ENCODE measurements around the gene WNT4.

Gene WNT4

GRCh38 chr1:22111620-22112019 is 31.3 kb downstream of the WNT4 start:
- H3K36me3 ChIP-seq (ENCODE audit: control insufficient read depth in 1 of 2, insufficient read depth in 2 of 2, low read length in 2 of 2), result peaks cover 13 to 53% of the 10 kb centered on the region in 2 donors
- H3K27ac ChIP-seq (ENCODE audit: low read depth, low read length), result no peak overlapping the region
- no peak overlapping the region for H3K4me3 ChIP-seq (ENCODE audit: low read depth in 1 of 2, low read length in 2 of 2)
- no peak overlapping the region for H3K9ac ChIP-seq (ENCODE audit: low read depth in 1 of 2, low read length in 2 of 2)
- peaks cover 18 to 33% of the 10 kb centered on the region in 2 donors for H3K4me1 ChIP-seq (ENCODE audit: control insufficient read depth in 1 of 2, insufficient read depth in 2 of 2, low read length in 2 of 2)
- no peaks in the 10 kb centered on the region for H3K9me3 ChIP-seq (ENCODE audit: control insufficient read depth in 1 of 2, low read length in 2 of 2)
- H3K27me3 ChIP-seq (ENCODE audit: control insufficient read depth in 1 of 2, insufficient read depth in 2 of 2, low read length in 2 of 2), result no peaks in the 10 kb centered on the region

- Histone ChIP-seq H3K27me3 (ENCODE audit: control insufficient read depth in 1 of 2, insufficient read depth in 2 of 2, low read length in 2 of 2) (no peaks in the 10 kb centered on the region), H3K27ac (ENCODE audit: low read depth, low read length) (no peak overlapping the region), H3K36me3 (ENCODE audit: control insufficient read depth in 1 of 2, insufficient read depth in 2 of 2, low read length in 2 of 2) (peaks cover 13 to 55% of the 10 kb centered on the region in 2 donors), H3K4me3 (ENCODE audit: low read depth in 1 of 2, low read length in 2 of 2) (no peak overlapping the region), H3K9me3 (ENCODE audit: control insufficient read depth in 1 of 2, low read length in 2 of 2) (no peaks in the 10 kb centered on the region), H3K4me1 (ENCODE audit: control insufficient read depth in 1 of 2, insufficient read depth in 2 of 2, low read length in 2 of 2) (peaks cover 18 to 33% of the 10 kb centered on the region in 2 donors), H3K9ac (ENCODE audit: low read depth in 1 of 2, low read length in 2 of 2) (no peak overlapping the region)
Measured at GRCh38 chr1:22111115-22111514, 31.8 kb downstream of the WNT4 start.

- peaks cover 13 to 56% of the 10 kb centered on the region in 2 donors for H3K36me3 ChIP-seq (ENCODE audit: control insufficient read depth in 1 of 2, insufficient read depth in 2 of 2, low read length in 2 of 2)
- H3K9me3 ChIP-seq (ENCODE audit: control insufficient read depth in 1 of 2, low read length in 2 of 2), result no peaks in the 10 kb centered on the region
- no peaks in the 10 kb centered on the region for H3K27me3 ChIP-seq (ENCODE audit: control insufficient read depth in 1 of 2, insufficient read depth in 2 of 2, low read length in 2 of 2)
- no peak overlapping the region for H3K4me3 ChIP-seq (ENCODE audit: low read depth in 1 of 2, low read length in 2 of 2)
- peaks cover 13 to 27% of the 10 kb centered on the region in 2 donors for H3K4me1 ChIP-seq (ENCODE audit: control insufficient read depth in 1 of 2, insufficient read depth in 2 of 2, low read length in 2 of 2)
- H3K27ac ChIP-seq (ENCODE audit: low read depth, low read length), result no peak overlapping the region
- no peak overlapping the region for H3K9ac ChIP-seq (ENCODE audit: low read depth in 1 of 2, low read length in 2 of 2)
Measured at GRCh38 chr1:22110016-22110415, 32.9 kb downstream of the WNT4 start.

GRCh38 chr1:22108339-22109105 is 34.4 kb downstream of the WNT4 start:
- peaks cover 0 to 14% of the 10 kb centered on the region in 2 donors for H3K4me1 ChIP-seq (ENCODE audit: control insufficient read depth in 1 of 2, insufficient read depth in 2 of 2, low read length in 2 of 2)
- H3K9me3 ChIP-seq (ENCODE audit: control insufficient read depth in 1 of 2, low read length in 2 of 2), result no peaks in the 10 kb centered on the region
- H3K9ac ChIP-seq (ENCODE audit: low read depth in 1 of 2, low read length in 2 of 2), result no peak overlapping the region
- no peak overlapping the region for H3K4me3 ChIP-seq (ENCODE audit: low read depth in 1 of 2, low read length in 2 of 2)
- H3K36me3 ChIP-seq (ENCODE audit: control insufficient read depth in 1 of 2, insufficient read depth in 2 of 2, low read length in 2 of 2), result peaks cover 13 to 47% of the 10 kb centered on the region in 2 donors
- H3K27me3 ChIP-seq (ENCODE audit: control insufficient read depth in 1 of 2, insufficient read depth in 2 of 2, low read length in 2 of 2), result no peaks in the 10 kb centered on the region
- H3K27ac ChIP-seq (ENCODE audit: low read depth, low read length), result no peak overlapping the region

GRCh38 chr1:22107126-22107525 is 35.8 kb downstream of the WNT4 start:
- H3K4me3 ChIP-seq (ENCODE audit: low read depth in 1 of 2, low read length in 2 of 2), result no peak overlapping the region
- H3K9me3 ChIP-seq (ENCODE audit: control insufficient read depth in 1 of 2, low read length in 2 of 2), result no peaks in the 10 kb centered on the region
- no peak overlapping the region for H3K27ac ChIP-seq (ENCODE audit: low read depth, low read length)
- no peak overlapping the region for H3K9ac ChIP-seq (ENCODE audit: low read depth in 1 of 2, low read length in 2 of 2)
- peaks cover 0 to 14% of the 10 kb centered on the region in 2 donors for H3K4me1 ChIP-seq (ENCODE audit: control insufficient read depth in 1 of 2, insufficient read depth in 2 of 2, low read length in 2 of 2)
- H3K27me3 ChIP-seq (ENCODE audit: control insufficient read depth in 1 of 2, insufficient read depth in 2 of 2, low read length in 2 of 2), result no peaks in the 10 kb centered on the region
- peaks cover 13 to 36% of the 10 kb centered on the region in 2 donors for H3K36me3 ChIP-seq (ENCODE audit: control insufficient read depth in 1 of 2, insufficient read depth in 2 of 2, low read length in 2 of 2)

GRCh38 chr1:22105611-22106207 is 37.2 kb downstream of the WNT4 start:
- H3K4me1 ChIP-seq (ENCODE audit: control insufficient read depth in 1 of 2, insufficient read depth in 2 of 2, low read length in 2 of 2), result peaks cover 0 to 9% of the 10 kb centered on the region in 2 donors
- peaks cover 6 to 29% of the 10 kb centered on the region in 2 donors for H3K36me3 ChIP-seq (ENCODE audit: control insufficient read depth in 1 of 2, insufficient read depth in 2 of 2, low read length in 2 of 2)
- no peak overlapping the region for H3K27ac ChIP-seq (ENCODE audit: low read depth, low read length)

GRCh38 chr1:22104865-22105437 is 37.9 kb downstream of the WNT4 start:
- Histone ChIP-seq H3K4me3 (ENCODE audit: low read depth in 1 of 2, low read length in 2 of 2) (no peak overlapping the region), H3K27ac (ENCODE audit: low read depth, low read length) (no peak overlapping the region), H3K9me3 (ENCODE audit: control insufficient read depth in 1 of 2, low read length in 2 of 2) (no peaks in the 10 kb centered on the region), H3K27me3 (ENCODE audit: control insufficient read depth in 1 of 2, insufficient read depth in 2 of 2, low read length in 2 of 2) (no peaks in the 10 kb centered on the region), H3K4me1 (ENCODE audit: control insufficient read depth in 1 of 2, insufficient read depth in 2 of 2, low read length in 2 of 2) (peaks cover 0 to 9% of the 10 kb centered on the region in 2 donors), H3K36me3 (ENCODE audit: control insufficient read depth in 1 of 2, insufficient read depth in 2 of 2, low read length in 2 of 2) (peaks cover 6 to 35% of the 10 kb centered on the region in 2 donors), H3K9ac (ENCODE audit: low read depth in 1 of 2, low read length in 2 of 2) (no peak overlapping the region)

More at GRCh38 chr1:22105611-22106207, 37.2 kb downstream of the WNT4 start:
- H3K9ac ChIP-seq (ENCODE audit: low read depth in 1 of 2, low read length in 2 of 2), result no peak overlapping the region
- H3K4me3 ChIP-seq (ENCODE audit: low read depth in 1 of 2, low read length in 2 of 2), result no peak overlapping the region
- H3K27me3 ChIP-seq (ENCODE audit: control insufficient read depth in 1 of 2, insufficient read depth in 2 of 2, low read length in 2 of 2), result no peaks in the 10 kb centered on the region
- H3K9me3 ChIP-seq (ENCODE audit: control insufficient read depth in 1 of 2, low read length in 2 of 2), result no peaks in the 10 kb centered on the region

DNA sequence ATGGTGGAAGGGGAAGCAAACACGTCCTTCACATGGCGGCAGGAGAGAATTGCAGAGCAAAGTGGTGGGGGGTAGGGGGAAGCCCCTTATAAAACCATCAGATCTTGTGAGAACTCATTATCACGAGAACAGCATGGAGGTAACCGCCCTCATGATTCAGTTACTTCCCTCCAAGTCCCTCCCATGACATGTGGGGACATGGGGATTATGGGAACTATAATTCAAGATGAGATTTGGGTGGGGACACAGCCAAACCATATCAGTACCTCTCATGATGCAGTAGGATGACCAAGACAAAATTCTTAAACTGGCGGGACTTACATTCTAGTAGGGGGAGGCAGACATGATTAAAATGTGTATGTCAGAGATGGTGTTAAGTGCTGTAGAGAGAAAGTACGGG is 38.8 kb downstream of the WNT4 start:
- Histone ChIP-seq H3K4me3 (ENCODE audit: low read depth in 1 of 2, low read length in 2 of 2) (no peak overlapping the region), H3K4me1 (ENCODE audit: control insufficient read depth in 1 of 2, insufficient read depth in 2 of 2, low read length in 2 of 2) (peaks cover 0 to 7% of the 10 kb centered on the region in 2 donors), H3K9me3 (ENCODE audit: control insufficient read depth in 1 of 2, low read length in 2 of 2) (no peaks in the 10 kb centered on the region), H3K27me3 (ENCODE audit: control insufficient read depth in 1 of 2, insufficient read depth in 2 of 2, low read length in 2 of 2) (no peaks in the 10 kb centered on the region), H3K36me3 (ENCODE audit: control insufficient read depth in 1 of 2, insufficient read depth in 2 of 2, low read length in 2 of 2) (peaks cover 6 to 28% of the 10 kb centered on the region in 2 donors), H3K9ac (ENCODE audit: low read depth in 1 of 2, low read length in 2 of 2) (no peak overlapping the region), H3K27ac (ENCODE audit: low read depth, low read length) (no peak overlapping the region)

GRCh38 chr1:22102746-22103145 is 40.2 kb downstream of the WNT4 start:
- no peaks in the 10 kb centered on the region for H3K27me3 ChIP-seq (ENCODE audit: control insufficient read depth in 1 of 2, insufficient read depth in 2 of 2, low read length in 2 of 2)
- H3K4me1 ChIP-seq (ENCODE audit: control insufficient read depth in 1 of 2, insufficient read depth in 2 of 2, low read length in 2 of 2), result no peaks in the 10 kb centered on the region
- H3K9me3 ChIP-seq (ENCODE audit: control insufficient read depth in 1 of 2, low read length in 2 of 2), result no peaks in the 10 kb centered on the region
- peaks cover 0 to 30% of the 10 kb centered on the region in 2 donors for H3K36me3 ChIP-seq (ENCODE audit: control insufficient read depth in 1 of 2, insufficient read depth in 2 of 2, low read length in 2 of 2)
- no peak overlapping the region for H3K27ac ChIP-seq (ENCODE audit: low read depth, low read length)
- H3K4me3 ChIP-seq (ENCODE audit: low read depth in 1 of 2, low read length in 2 of 2), result no peak overlapping the region
- no peak overlapping the region for H3K9ac ChIP-seq (ENCODE audit: low read depth in 1 of 2, low read length in 2 of 2)

- H3K9me3 ChIP-seq (ENCODE audit: control insufficient read depth in 1 of 2, low read length in 2 of 2), result no peaks in the 10 kb centered on the region
- no peak overlapping the region for H3K9ac ChIP-seq (ENCODE audit: low read depth in 1 of 2, low read length in 2 of 2)
- peaks cover 0 to 33% of the 10 kb centered on the region in 2 donors for H3K36me3 ChIP-seq (ENCODE audit: control insufficient read depth in 1 of 2, insufficient read depth in 2 of 2, low read length in 2 of 2)
- no peak overlapping the region for H3K4me3 ChIP-seq (ENCODE audit: low read depth in 1 of 2, low read length in 2 of 2)
- H3K27ac ChIP-seq (ENCODE audit: low read depth, low read length), result no peak overlapping the region
- no peaks in the 10 kb centered on the region for H3K4me1 ChIP-seq (ENCODE audit: control insufficient read depth in 1 of 2, insufficient read depth in 2 of 2, low read length in 2 of 2)
- no peaks in the 10 kb centered on the region for H3K27me3 ChIP-seq (ENCODE audit: control insufficient read depth in 1 of 2, insufficient read depth in 2 of 2, low read length in 2 of 2)
Measured at GRCh38 chr1:22101995-22102394, 40.9 kb downstream of the WNT4 start.
